ENCODE data around the gene ACKR2.
"Not testable (repeated sequence)": the region's sequence is repeated elsewhere in the genome, so short reads cannot be mapped to it uniquely, and the experiment has no call there.

ACKR2 gene

GRCh38 chr3:42864321-42864950, 55.2 kb downstream of the ACKR2 start:
- DNase-seq = no peak

DNA sequence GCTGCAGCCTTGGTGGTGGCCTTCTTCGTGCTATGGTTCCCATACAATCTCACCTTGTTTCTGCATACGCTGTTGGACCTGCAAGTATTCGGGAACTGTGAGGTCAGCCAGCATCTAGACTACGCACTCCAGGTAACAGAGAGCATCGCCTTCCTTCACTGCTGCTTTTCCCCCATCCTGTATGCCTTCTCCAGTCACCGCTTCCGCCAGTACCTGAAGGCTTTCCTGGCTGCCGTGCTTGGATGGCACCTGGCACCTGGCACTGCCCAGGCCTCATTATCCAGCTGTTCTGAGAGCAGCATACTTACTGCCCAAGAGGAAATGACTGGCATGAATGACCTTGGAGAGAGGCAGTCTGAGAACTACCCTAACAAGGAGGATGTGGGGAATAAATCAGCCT, 56.0 kb downstream of the ACKR2 start:
- DNase-seq = no peak

DNA sequence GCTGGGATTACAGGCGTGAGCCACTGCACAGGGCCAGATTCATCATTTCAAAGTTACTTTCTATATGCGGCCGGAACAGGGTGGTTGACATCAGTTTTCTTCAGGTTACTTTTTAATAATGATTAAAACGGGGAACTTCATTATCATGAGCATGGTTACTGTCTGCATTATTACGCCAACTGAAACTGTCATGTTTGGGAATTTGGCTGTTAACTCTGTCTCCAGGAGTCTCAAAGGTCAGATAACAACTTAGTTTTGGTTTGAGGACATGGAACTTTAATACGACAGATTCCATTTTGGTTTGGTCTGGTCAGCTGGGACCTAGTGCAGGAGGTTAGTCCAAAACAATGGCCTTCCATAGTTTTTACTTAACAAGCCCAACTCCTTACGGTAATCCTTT, 57.9 kb downstream of the ACKR2 start:
- no peak for DNase-seq

DNA sequence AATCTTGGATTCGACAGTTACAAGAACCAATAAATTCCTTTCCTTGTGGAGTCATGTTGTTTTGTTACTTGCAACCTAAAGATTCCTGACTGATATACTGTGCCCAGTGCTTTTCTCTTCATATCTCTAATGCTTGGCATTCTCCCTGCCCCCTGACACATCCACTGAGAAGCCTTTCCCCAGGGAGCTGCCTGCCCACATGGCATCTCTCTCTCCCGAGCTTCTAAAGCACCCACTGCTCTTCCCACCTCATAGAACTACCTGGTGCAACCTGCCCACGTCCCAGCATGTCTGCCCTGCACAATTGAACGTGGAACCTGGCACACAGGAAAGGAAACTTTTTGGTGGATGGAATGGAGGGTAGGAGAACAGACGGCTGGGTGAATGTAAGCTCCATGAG, 59.6 kb downstream of the ACKR2 start:
- DNase-seq = no peak

- DNase-seq = no peak
These were observed 62.4 kb downstream of the ACKR2 start for GRCh38 chr3:42871592-42872196.

GRCh38 chr3:42872718-42873117, 63.5 kb downstream of the ACKR2 start:
- DNase-seq = no peak

DNA sequence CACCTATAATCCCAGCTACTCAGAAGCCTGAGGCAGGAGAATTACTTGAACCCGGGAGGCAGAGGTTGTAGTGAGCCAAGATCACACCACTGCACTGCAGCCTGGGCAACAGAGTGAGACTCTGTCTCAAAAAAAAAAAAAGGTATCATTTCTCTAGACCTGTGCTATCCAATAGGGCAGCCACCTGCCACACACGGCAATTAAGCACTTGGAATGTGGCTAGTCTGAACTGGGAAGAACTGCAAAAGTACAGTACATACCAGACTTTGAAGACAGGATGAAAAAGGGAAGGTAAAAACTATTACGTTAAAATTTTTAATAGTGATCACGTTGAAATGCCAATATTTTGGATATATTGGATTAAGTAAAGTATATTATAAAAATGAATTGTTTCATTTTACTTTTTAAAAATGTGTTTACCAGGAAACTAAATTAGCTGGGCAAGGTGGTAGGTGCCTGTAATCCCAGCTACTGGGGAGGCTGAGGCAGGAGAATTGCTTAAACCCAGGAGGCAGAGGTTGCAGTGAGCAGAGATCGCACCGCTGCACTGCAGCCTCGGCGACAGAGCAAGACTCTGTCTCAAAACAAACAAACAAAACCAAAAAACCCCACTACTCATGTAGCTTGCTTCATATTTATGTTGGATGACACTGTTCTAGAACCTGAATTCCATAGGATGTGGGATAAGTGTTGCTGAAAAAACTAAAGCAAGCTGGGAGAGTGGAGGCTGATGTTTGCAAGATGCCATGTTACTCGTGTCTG, 64.2 kb downstream of the ACKR2 start:
- no peak for DNase-seq

GRCh38 chr3:42874749-42875148, 65.5 kb downstream of the ACKR2 start:
- DNase-seq = no peak

- DNase-seq = no peak
These were observed 66.3 kb downstream of the ACKR2 start, which contains the start of gene CYP8B1 for GRCh38 chr3:42875325-42876151. CYP8B1 (minus strand) TSS chr3:42875879; CDS start chr3:42875816, 63 bp downstream.

DNA sequence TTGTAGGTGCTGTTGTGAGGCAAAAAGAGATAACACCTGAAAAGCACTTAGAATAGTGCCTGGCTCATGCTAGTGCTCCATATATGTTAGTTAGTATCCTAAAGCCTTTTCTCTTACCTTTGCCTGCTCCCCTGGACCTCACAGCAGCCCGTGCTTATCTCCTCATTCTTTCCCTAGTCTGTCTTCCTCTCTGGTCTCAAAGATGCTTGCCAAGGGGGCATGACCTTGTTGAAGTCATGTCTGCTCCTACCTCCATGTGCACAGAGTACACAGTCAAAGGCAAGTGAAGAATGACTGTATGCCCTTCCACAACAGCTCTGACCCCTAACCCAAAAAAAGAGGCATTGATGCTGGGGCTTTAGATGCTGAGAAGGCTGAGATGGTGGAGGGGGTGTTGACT, 67.2 kb downstream of the ACKR2 start:
- DNase-seq = no peak

- DNase-seq = no peak
These were observed 67.9 kb downstream of the ACKR2 start for GRCh38 chr3:42876940-42877720.

- no peak for DNase-seq
These were observed 68.6 kb downstream of the ACKR2 start for GRCh38 chr3:42877881-42878280.

DNA sequence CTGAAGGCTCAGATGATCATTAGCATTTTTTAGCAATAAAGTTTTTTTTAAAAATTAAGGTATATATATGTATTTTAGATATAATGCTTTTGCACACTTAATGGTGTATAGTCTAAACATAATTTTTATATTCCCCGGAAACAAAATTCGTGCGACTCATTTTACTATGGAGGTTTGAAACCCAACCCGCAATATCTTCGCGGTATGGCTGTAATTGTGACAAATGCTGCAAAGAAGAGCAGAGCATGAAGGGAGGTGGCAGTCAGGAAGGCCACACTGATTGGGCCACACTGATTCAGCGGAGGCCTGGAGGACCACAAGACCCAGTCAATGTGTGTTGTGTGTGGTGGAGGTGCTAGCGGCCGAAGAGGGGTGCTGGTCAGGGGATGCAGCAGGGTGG, 70.9 kb downstream of the ACKR2 start:
- DNase-seq = no peak

DNA sequence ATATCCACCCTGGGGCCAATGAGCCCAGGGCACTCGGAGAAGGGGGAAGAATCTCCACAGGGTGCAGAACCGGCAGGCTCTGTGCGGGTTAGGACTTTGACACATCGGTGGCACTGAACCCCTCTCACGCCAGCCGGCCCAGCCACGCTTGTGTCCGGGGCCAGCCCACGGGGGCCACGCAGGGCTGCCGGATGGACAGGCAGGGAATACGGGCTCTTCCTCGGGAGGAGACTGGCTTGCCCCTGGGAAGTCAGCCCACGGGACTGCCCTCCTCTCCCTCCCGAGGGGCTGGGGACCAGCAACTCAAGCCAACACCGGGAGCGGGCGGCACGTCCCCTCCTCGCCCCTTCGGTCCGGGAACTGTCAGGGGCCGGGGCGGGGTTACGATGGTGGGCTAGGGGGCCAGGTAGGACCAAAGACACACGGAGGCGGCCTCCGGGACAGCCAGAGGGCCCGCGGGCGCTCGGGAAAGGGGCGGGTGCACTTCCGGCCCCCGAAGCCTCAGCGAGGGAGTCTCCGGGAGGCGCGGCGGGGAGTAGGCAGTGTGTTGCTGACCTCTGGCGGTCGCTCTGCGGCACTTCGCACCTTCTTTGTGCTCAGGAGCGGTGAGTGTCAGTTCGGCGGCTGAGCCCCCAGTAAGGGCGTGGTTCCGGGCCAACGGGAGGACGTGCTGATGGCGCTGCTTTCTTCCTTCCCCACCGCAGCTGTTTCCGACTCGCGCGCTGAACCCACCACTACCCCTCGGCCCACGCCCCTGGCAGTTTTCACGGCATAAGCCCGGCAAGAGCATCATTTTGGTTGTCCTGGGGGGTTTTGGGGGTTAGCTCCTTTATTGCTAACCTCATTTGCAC, 71.6 kb downstream of the ACKR2 start:
- DNase-seq = peak; percentile 58

DNA sequence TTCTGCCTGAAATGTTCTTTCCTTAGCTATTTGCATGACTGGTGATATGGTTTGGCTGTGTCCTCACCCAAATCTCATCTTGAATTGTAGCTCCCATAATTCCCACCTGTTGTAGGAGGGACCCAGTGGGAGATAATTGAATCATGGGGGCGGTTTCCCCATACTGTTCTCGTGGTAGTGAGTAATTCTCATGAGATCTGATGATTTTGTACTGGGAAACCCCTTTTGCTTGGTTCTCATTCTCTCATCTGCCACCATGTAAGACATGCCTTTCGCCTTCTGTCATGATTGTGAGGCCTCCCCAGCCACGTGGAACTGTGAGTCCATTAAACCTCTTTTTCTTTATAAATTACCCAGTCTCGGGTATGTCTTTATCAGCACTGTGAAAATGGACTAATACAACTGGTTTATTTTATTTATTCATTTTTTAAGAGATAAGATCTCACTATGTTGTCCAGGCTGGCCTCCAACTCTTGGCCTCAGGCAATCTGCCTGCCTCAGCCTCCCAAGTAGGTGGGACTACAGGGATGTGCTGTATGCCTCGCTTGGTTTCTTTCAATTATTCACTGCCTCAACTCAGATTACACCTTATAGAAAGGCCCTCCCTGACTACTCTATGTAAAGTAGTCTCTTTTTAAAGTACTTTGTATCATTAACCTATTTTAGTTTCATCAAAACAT, 74.1 kb downstream of the ACKR2 start:
- DNase-seq = not testable (repeated sequence)

- no peak for DNase-seq
These were observed 75.1 kb downstream of the ACKR2 start for GRCh38 chr3:42884324-42884723.

GRCh38 chr3:42886294-42886822, 77.1 kb downstream of the ACKR2 start:
- DNase-seq = no peak

- no peak for DNase-seq
These were observed 77.8 kb downstream of the ACKR2 start for GRCh38 chr3:42887084-42887483.

GRCh38 chr3:42891042-42891441, 81.8 kb downstream of the ACKR2 start:
- no peak for DNase-seq

DNA sequence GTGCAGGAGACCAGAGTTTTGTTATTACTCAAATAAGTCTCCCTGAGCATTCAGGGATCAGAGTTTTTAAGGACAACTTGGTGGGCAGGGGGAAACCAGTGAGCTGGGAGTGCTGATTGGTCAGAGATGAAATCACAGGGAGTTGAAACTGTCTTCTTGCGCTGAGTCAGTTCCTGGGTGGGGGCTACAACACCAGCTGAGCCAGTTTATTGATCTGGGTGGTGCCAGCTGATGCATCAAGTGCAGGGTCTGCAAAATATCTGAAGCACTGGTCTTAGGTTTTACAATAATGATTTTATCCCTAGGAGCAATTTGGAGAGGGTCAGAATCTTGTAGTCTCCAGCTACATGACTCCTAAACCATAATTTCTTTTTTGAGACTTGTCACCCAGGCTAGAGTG, 82.9 kb downstream of the ACKR2 start:
- DNase-seq = no peak

DNA sequence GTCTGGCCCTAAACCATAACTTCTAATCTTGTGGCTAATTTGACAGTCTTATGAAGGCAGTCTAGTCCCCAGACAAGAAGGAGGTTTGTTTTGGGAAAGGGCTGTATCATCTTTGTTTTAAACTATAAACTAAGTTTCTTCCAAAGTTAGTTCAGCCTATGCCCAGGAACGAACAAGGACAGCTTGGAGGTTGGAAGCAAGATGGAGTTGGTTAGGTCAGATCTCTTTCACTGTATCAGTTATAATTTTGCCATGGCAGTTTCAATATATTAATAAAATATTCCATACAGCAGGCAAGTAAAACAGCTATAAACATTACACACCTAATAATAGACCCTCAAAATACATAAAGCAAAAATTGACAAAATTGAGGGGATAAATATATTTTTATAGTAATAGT, 83.6 kb downstream of the ACKR2 start:
- DNase-seq = no peak
